Esophagus squamous epithelium (tissue), 5 donors: ENCODE results near the gene HPS3. TPM values are rescaled to one million over a fixed set of nuclear protein-coding genes. Genes with fewer than 3 reads are reported as not detected.

Source experiments
- DNase-seq: peaks from one replicate; lab custom pipeline; 2025; lab: John Stamatoyannopoulos, UW
- H3K27ac ChIP-seq, 4 donors: fragments of 200-600 bp; sonication (generic); one replicate each; pipeline ENCODE4 v1.5.1; 2016 to 2019; ENCODE audit warnings: mild to moderate bottlenecking in 1 of 4
- H3K27me3 ChIP-seq, 4 donors: fragments of 200-600 bp; sonication (generic); 1 replicate in 3 of 4; 2 replicates in 1 of 4; pipeline versions ENCODE4 v1.5.1 to v1.6.0; 2017 to 2021; ENCODE audit warnings: antibody characterized with exemption in 1 of 4
- H3K36me3 ChIP-seq, 3 donors: fragments of 200-600 bp; sonication (generic); one replicate each; pipeline ENCODE4 v1.5.1; 2016 to 2019
- H3K4me1 ChIP-seq, 3 donors: fragments of 200-600 bp; sonication (generic); one replicate each; pipeline ENCODE4 v1.5.1; 2017 to 2019
- H3K4me3 ChIP-seq, 4 donors: fragments of 200-600 bp; sonication (generic); 1 replicate in 3 of 4; 2 replicates in 1 of 4; pipeline ENCODE4 v1.5.1; 2016 to 2019; ENCODE audit warnings: mild to moderate bottlenecking in 2 of 4, moderate library complexity in 1 of 4
- H3K9me3 ChIP-seq, 3 donors: fragments of 200-600 bp; sonication (generic); one replicate each; pipeline ENCODE4 v1.5.1; 2016 to 2019
- CTCF ChIP-seq, 6 experiments: fragments of 450-650 bp in 4 of 6; fragments of 200-600 bp in 2 of 6; sonication (generic) in 2 of 6; IDR thresholded peaks; one replicate each; pipeline ENCODE4 v1.5.1; 2016 to 2019; ENCODE audit warnings: antibody characterized with exemption in 6 of 6, mild to moderate bottlenecking in 4 of 6, moderate library complexity in 4 of 6
- POLR2A ChIP-seq, 4 donors: fragments of 450-650 bp; IDR thresholded peaks; one replicate each; pipeline ENCODE4 v1.6.1; 2017; ENCODE audit warnings: antibody characterized with exemption in 4 of 4, mild to moderate bottlenecking in 4 of 4, moderate library complexity in 3 of 4
- WGBS, 2 donors: methylation state at CpG; one replicate each; pipeline ENCODE4 v1.1.5; 2018; 5-methylcytosine and 5-hydroxymethylcytosine counted together
- intact Hi-C: fragments of 100-400 bp; cut with DNase I; formaldehyde crosslinking; loops from one replicate; pipeline ENCODE4 v1.15.0; 2022
- small RNA-seq, 4 donors: library from RNA; depleted of rRNA; stranded (forward); fragments of <200 nt; gene quantifications; one replicate each; pipeline ENCODE3, GENCODE V24; 2016
- total RNA-seq, 4 donors: library from RNA; depleted of rRNA; stranded (reverse); fragments of >200 nt; gene quantifications; one replicate each; pipeline ENCODE4 v1.1.0, GENCODE V29; 2016
- donor health status: DM: yes; HTN: yes; CAD: no.

HPS3 gene
- total RNA-seq, 4 donors from 2014 or later: 4.3 to 11.8 (median 9.7) TPM

GRCh38 chr3:149221783-149222517, 92.5 kb downstream of the HPS3 start, which contains the start of gene CP:
Gene CP, minus strand, starts transcription at chr3:149221829. Its CDS starts 37 bp downstream, at chr3:149221792.
- no peaks in the 10 kb centered on the region for H3K9me3 ChIP-seq
- no peaks in the 10 kb centered on the region for H3K36me3 ChIP-seq
- intact Hi-C loops: no loop called here
- H3K27ac ChIP-seq: peak within 1 kb of the TSS in 1 of 4 donors; percentile 20
- peak within 1 kb of the TSS in 2 of 4 donors; percentile 0 to 42 for H3K4me3 ChIP-seq
- no peaks in the 10 kb centered on the region for H3K27me3 ChIP-seq
- WGBS, 2 donors: 41 to 49% methylated on average over 3 of the region's 3 CpGs
- DNase-seq: no peak
- TF ChIP-seq CTCF (IDR thresholded peaks at IDR 0.05) (no peak), POLR2A (IDR thresholded peaks at IDR 0.05) (no peak)
- peaks cover 0 to 11% (median 3%) of the 10 kb centered on the region in 3 donors for H3K4me1 ChIP-seq

Small RNAs within 50 kb of the gene (small RNA-seq; reads per million reads assigned to genes)
- 0 reads per million in 4 donors for gene RF00019

Other genes starting within 250 kb of the HPS3 start
- gene GYG1, start 138.1 kb upstream of the HPS3 start, total RNA-seq: 10 to 100 TPM; 16.6 to 55.5 (median 35.8) TPM
- gene HLTF, start 43.1 kb upstream of the HPS3 start, total RNA-seq: 10 to 100 TPM in 2 of 4 donors, 1 to 10 TPM in 2; 5.2 to 12.4 (median 8.1) TPM
- gene CP, start 92.2 kb downstream of the HPS3 start, total RNA-seq: 10 to 100 TPM in 2 of 4 donors, under 1 TPM in 1, not detected in 1; 0.97 to 17.9 (median 15.8) TPM
- gene TM4SF18, start 204.0 kb downstream of the HPS3 start, total RNA-seq: 1 to 10 TPM in 3 of 4 donors, under 1 TPM in 1; 0.95 to 5.7 (median 1.6) TPM
- 100 to 1,000 TPM; 153 to 290 (median 169) TPM for gene TM4SF1, start 248.0 kb downstream of the HPS3 start, total RNA-seq